ENCODE results near the gene ATP8A1.

GRCh38 chr4:42404001-42404400, 252.9 kb downstream of the ATP8A1 start:
- TF ChIP-seq, protein P1, sequence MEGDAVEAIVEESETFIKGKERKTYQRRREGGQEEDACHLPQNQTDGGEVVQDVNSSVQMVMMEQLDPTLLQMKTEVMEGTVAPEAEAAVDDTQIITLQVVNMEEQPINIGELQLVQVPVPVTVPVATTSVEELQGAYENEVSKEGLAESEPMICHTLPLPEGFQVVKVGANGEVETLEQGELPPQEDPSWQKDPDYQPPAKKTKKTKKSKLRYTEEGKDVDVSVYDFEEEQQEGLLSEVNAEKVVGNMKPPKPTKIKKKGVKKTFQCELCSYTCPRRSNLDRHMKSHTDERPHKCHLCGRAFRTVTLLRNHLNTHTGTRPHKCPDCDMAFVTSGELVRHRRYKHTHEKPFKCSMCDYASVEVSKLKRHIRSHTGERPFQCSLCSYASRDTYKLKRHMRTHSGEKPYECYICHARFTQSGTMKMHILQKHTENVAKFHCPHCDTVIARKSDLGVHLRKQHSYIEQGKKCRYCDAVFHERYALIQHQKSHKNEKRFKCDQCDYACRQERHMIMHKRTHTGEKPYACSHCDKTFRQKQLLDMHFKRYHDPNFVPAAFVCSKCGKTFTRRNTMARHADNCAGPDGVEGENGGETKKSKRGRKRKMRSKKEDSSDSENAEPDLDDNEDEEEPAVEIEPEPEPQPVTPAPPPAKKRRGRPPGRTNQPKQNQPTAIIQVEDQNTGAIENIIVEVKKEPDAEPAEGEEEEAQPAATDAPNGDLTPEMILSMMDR (IDR thresholded peaks at IDR 0.05) = no peak
- TF ChIP-seq POLR2A (IDR thresholded peaks at IDR 0.05) = no peak

Measured in body of pancreas (tissue), 4 donors.